Neural cell (in vitro differentiated cells): Measurements from ENCODE around the gene OOSP1.

ENCODE experiments used
- TAF1 ChIP-seq: IDR thresholded peaks from 2 replicates; pipeline ENCODE4 v1.6.1; 2012; ENCODE audit warnings: low read depth
- TF ChIP-seq, protein P1 (sequence below): fragments of 450-650 bp; IDR thresholded peaks from 2 replicates; pipeline ENCODE4 v1.5.1; 2014; ENCODE audit warnings: antibody characterized with exemption, mild to moderate bottlenecking, moderate library complexity; ENCODE audit not compliant: poor library complexity, severe bottlenecking
- TF ChIP-seq, protein P2 (sequence below): IDR thresholded peaks from 2 replicates; pipeline ENCODE4 v1.6.1; 2012; ENCODE audit warnings: borderline replicate concordance

DNA sequence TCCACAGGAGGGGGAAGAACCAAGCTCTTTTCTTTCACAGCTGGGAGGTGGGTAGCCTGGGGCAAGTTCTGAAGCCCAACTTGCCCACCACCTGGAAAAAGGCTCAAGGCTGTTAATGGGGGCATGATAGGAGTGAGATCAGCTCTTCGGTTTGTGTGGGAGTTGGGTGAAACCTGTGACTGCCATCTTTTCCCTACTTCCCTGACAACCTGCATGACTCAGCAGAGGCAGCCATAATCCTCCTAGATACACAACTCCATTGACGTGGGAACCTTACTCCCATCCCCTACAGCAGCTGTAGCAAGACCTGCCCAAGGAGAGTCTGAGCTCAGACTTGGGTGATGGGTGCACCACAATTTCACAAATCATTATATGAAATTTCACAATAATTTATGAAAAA lies 65.5 kb downstream of the OOSP1 start:
- TF ChIP-seq, protein P1, sequence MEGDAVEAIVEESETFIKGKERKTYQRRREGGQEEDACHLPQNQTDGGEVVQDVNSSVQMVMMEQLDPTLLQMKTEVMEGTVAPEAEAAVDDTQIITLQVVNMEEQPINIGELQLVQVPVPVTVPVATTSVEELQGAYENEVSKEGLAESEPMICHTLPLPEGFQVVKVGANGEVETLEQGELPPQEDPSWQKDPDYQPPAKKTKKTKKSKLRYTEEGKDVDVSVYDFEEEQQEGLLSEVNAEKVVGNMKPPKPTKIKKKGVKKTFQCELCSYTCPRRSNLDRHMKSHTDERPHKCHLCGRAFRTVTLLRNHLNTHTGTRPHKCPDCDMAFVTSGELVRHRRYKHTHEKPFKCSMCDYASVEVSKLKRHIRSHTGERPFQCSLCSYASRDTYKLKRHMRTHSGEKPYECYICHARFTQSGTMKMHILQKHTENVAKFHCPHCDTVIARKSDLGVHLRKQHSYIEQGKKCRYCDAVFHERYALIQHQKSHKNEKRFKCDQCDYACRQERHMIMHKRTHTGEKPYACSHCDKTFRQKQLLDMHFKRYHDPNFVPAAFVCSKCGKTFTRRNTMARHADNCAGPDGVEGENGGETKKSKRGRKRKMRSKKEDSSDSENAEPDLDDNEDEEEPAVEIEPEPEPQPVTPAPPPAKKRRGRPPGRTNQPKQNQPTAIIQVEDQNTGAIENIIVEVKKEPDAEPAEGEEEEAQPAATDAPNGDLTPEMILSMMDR: no peak
- TF ChIP-seq, protein P2, sequence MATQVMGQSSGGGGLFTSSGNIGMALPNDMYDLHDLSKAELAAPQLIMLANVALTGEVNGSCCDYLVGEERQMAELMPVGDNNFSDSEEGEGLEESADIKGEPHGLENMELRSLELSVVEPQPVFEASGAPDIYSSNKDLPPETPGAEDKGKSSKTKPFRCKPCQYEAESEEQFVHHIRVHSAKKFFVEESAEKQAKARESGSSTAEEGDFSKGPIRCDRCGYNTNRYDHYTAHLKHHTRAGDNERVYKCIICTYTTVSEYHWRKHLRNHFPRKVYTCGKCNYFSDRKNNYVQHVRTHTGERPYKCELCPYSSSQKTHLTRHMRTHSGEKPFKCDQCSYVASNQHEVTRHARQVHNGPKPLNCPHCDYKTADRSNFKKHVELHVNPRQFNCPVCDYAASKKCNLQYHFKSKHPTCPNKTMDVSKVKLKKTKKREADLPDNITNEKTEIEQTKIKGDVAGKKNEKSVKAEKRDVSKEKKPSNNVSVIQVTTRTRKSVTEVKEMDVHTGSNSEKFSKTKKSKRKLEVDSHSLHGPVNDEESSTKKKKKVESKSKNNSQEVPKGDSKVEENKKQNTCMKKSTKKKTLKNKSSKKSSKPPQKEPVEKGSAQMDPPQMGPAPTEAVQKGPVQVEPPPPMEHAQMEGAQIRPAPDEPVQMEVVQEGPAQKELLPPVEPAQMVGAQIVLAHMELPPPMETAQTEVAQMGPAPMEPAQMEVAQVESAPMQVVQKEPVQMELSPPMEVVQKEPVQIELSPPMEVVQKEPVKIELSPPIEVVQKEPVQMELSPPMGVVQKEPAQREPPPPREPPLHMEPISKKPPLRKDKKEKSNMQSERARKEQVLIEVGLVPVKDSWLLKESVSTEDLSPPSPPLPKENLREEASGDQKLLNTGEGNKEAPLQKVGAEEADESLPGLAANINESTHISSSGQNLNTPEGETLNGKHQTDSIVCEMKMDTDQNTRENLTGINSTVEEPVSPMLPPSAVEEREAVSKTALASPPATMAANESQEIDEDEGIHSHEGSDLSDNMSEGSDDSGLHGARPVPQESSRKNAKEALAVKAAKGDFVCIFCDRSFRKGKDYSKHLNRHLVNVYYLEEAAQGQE: no peak
- no peak for TF ChIP-seq TAF1
